IMR-90 (cell line): Measurements from ENCODE around the gene KRTAP10-3. TPM values are rescaled to one million over a fixed set of nuclear protein-coding genes. Genes with fewer than 3 reads are reported as not detected.

Experiments used
- ATAC-seq: fragments of 200-7000 bp; cut with Tn5 transposase; 2 replicates; pipeline ENCODE4 v1.9.1; 2020; ENCODE audit warnings: low read depth, mild to moderate bottlenecking, moderate library complexity
- BruUV-seq: library from RNA; stranded (reverse); fragments of 400-500 nt; replicated peaks from 2 replicates; lab custom pipeline; 2021; lab: Mats Ljungman, UMichigan
- CTCF ChIA-PET: fragments of 300-600 bp; formaldehyde crosslinking; extraction: SDS; loops from one replicate; lab custom pipeline; 2021; ENCODE audit warnings: antibody characterized with exemption; lab: Yijun Ruan, JAX
- POLR2A ChIA-PET: fragments of 300-600 bp; sonication (Branson Sonifier 250); formaldehyde crosslinking; loops from one replicate; lab custom pipeline; 2022; ENCODE audit warnings: antibody characterized with exemption; ENCODE audit not compliant: unreplicated experiment; lab: Charles Lee
- DNase-seq: peaks from one replicate; pipeline ENCODE4 v3.0.0; 2013
- H2AFZ ChIP-seq: replicated peaks from 2 replicates; pipeline ENCODE3; 2013; ENCODE audit warnings: low read length, mild to moderate bottlenecking; ENCODE audit not compliant: poor library complexity
- H2AK5ac ChIP-seq: 2 replicates; pipeline ENCODE4 v1.6.1; 2013; ENCODE audit warnings: low read depth, low read length, inconsistent platforms
- H2AK9ac ChIP-seq: replicated peaks from 2 replicates; pipeline ENCODE3; 2013; ENCODE audit warnings: mild to moderate bottlenecking, low read depth, low read length, moderate library complexity; ENCODE audit not compliant: poor library complexity
- H2BK120ac ChIP-seq: 2 replicates; pipeline ENCODE4 v1.6.1; 2013; ENCODE audit warnings: low read depth, low read length, inconsistent platforms
- H2BK15ac ChIP-seq: 3 replicates; pipeline ENCODE4 v1.6.1; 2013; ENCODE audit warnings: low read depth, low read length, inconsistent platforms
- H2BK20ac ChIP-seq: 2 replicates; pipeline ENCODE4 v1.6.1; 2013; ENCODE audit warnings: low read depth, mild to moderate bottlenecking, inconsistent platforms, low read length, moderate library complexity
- H2BK5ac ChIP-seq: 2 replicates; pipeline ENCODE4 v1.6.1; 2013; ENCODE audit warnings: mild to moderate bottlenecking, low read depth, low read length, inconsistent platforms; ENCODE audit not compliant: poor library complexity, severe bottlenecking
- H3K14ac ChIP-seq: replicated peaks from 2 replicates; pipeline ENCODE4 v1.6.1; 2013; ENCODE audit warnings: low read depth, low read length, inconsistent platforms
- H3K18ac ChIP-seq: 2 replicates; pipeline ENCODE4 v1.6.1; 2013; ENCODE audit warnings: low read depth, low read length, control low read depth
- H3K23ac ChIP-seq: 2 replicates; pipeline ENCODE4 v1.6.1; 2013; ENCODE audit warnings: low read depth, low read length, inconsistent platforms
- H3K27ac ChIP-seq: 2 replicates; pipeline ENCODE4 v1.5.1; 2013; ENCODE audit warnings: mild to moderate bottlenecking, control low read depth, low read length; ENCODE audit not compliant: insufficient read depth
- H3K27me3 ChIP-seq: 2 replicates; pipeline ENCODE4 v1.6.1; 2013; ENCODE audit warnings: low read length; ENCODE audit not compliant: control insufficient read depth, insufficient read depth
- H3K36me3 ChIP-seq: 2 replicates; pipeline ENCODE4 v1.6.1; 2013; ENCODE audit warnings: low read length, mixed read lengths; ENCODE audit not compliant: control insufficient read depth, insufficient read depth
- H3K4ac ChIP-seq: 2 replicates; pipeline ENCODE4 v1.6.1; 2013; ENCODE audit warnings: low read depth, low read length, inconsistent platforms
- H3K4me1 ChIP-seq: 2 replicates; pipeline ENCODE4 v1.6.1; 2013; ENCODE audit warnings: low read length, mixed read lengths; ENCODE audit not compliant: control insufficient read depth, insufficient read depth
- H3K4me2 ChIP-seq: 2 replicates; pipeline ENCODE4 v1.6.1; 2013; ENCODE audit warnings: low read depth, mild to moderate bottlenecking, control low read depth, low read length, moderate library complexity
- H3K4me3 ChIP-seq: 2 replicates; pipeline ENCODE4 v1.5.1; 2013; ENCODE audit warnings: low read depth, mild to moderate bottlenecking, control low read depth, low read length, moderate library complexity; ENCODE audit not compliant: insufficient read depth
- H3K56ac ChIP-seq: 2 replicates; pipeline ENCODE4 v1.6.1; 2013; ENCODE audit warnings: low read length, inconsistent platforms; ENCODE audit not compliant: insufficient read depth; ENCODE audit errors: extremely low read depth
- H3K79me1 ChIP-seq, 2 experiments: 2 replicates each; pipeline ENCODE4 v1.6.1; 2013; ENCODE audit warnings: low read length in 2 of 2, inconsistent platforms in 1 of 2, low read depth in 1 of 2
- H3K9ac ChIP-seq: 2 replicates; pipeline ENCODE4 v1.6.1; 2013; ENCODE audit warnings: low read depth, low read length, control low read depth
- H3K9me1 ChIP-seq: 2 replicates; pipeline ENCODE4 v1.6.1; 2013; ENCODE audit warnings: low read length, inconsistent platforms; ENCODE audit not compliant: insufficient read depth
- H3K9me3 ChIP-seq: 2 replicates; pipeline ENCODE4 v1.6.1; 2013; ENCODE audit warnings: low read length; ENCODE audit not compliant: control insufficient read depth, insufficient read depth
- H4K20me1 ChIP-seq: 2 replicates; pipeline ENCODE4 v1.6.1; 2013; ENCODE audit warnings: low read length, inconsistent platforms; ENCODE audit not compliant: insufficient read depth
- H4K5ac ChIP-seq: 2 replicates; pipeline ENCODE4 v1.6.1; 2013; ENCODE audit warnings: mild to moderate bottlenecking, low read depth, low read length, control low read depth
- H4K8ac ChIP-seq, 2 experiments: 2 replicates each; pipeline ENCODE4 v1.6.1; 2013; ENCODE audit warnings: low read depth in 2 of 2, low read length in 2 of 2, control low read depth in 1 of 2, inconsistent platforms in 1 of 2
- H4K91ac ChIP-seq: 2 replicates; pipeline ENCODE4 v1.6.1; 2013; ENCODE audit warnings: low read depth, low read length, inconsistent platforms; ENCODE audit not compliant: insufficient read depth
- BHLHE40 ChIP-seq: fragments of 150-350 bp; IDR thresholded peaks from 2 replicates; pipeline ENCODE4 v1.6.1; 2016; ENCODE audit warnings: mild to moderate bottlenecking, low read depth, low read length
- CEBPB ChIP-seq: IDR thresholded peaks from 2 replicates; pipeline ENCODE4 v1.6.1; 2012; ENCODE audit warnings: low read depth, low read length, improper control_type of control experiment
- CHD1 ChIP-seq: IDR thresholded peaks from 2 replicates; pipeline ENCODE4 v1.6.1; 2012; ENCODE audit warnings: low read depth, low read length, improper control_type of control experiment
- ELK1 ChIP-seq: fragments of 150-350 bp; IDR thresholded peaks from 2 replicates; pipeline ENCODE4 v1.6.1; 2016; ENCODE audit warnings: low read depth, mild to moderate bottlenecking, low read length, moderate library complexity, borderline replicate concordance
- FOS ChIP-seq: fragments of 150-350 bp; IDR thresholded peaks from 2 replicates; pipeline ENCODE4 v1.6.1; 2016; ENCODE audit warnings: low read depth, low read length
- MAFK ChIP-seq: IDR thresholded peaks from 2 replicates; pipeline ENCODE4 v1.6.1; 2012; ENCODE audit warnings: low read depth, low read length, improper control_type of control experiment
- MAZ ChIP-seq: IDR thresholded peaks from 2 replicates; pipeline ENCODE4 v1.6.1; 2012; ENCODE audit warnings: low read depth, mild to moderate bottlenecking, low read length, improper control_type of control experiment, moderate library complexity, borderline replicate concordance
- MXI1 ChIP-seq: IDR thresholded peaks from 2 replicates; pipeline ENCODE4 v1.6.1; 2012; ENCODE audit warnings: low read depth, mild to moderate bottlenecking, low read length, moderate library complexity, borderline replicate concordance
- NFE2L2 ChIP-seq: fragments of 150-350 bp; IDR thresholded peaks from 2 replicates; pipeline ENCODE4 v1.6.1; 2016; ENCODE audit warnings: low read depth, mild to moderate bottlenecking, low read length
- POLR2A ChIP-seq: IDR thresholded peaks from 2 replicates; pipeline ENCODE4 v1.6.1; 2012; ENCODE audit warnings: mild to moderate bottlenecking, low read depth, low read length
- RAD21 ChIP-seq: IDR thresholded peaks from 2 replicates; pipeline ENCODE4 v1.6.1; 2012; ENCODE audit warnings: low read length, improper control_type of control experiment
- RCOR1 ChIP-seq: IDR thresholded peaks from 2 replicates; pipeline ENCODE4 v1.6.1; 2012; ENCODE audit warnings: mild to moderate bottlenecking, low read length, improper control_type of control experiment; ENCODE audit not compliant: insufficient replicate concordance
- RFX5 ChIP-seq: IDR thresholded peaks from 2 replicates; pipeline ENCODE4 v1.8.0; 2012; ENCODE audit warnings: low read depth, mild to moderate bottlenecking, low read length, moderate library complexity
- SMC3 ChIP-seq: fragments of 150-350 bp; IDR thresholded peaks from 2 replicates; pipeline ENCODE4 v1.6.1; 2016; ENCODE audit warnings: low read depth, mild to moderate bottlenecking, antibody characterized with exemption, low read length, moderate library complexity
- USF2 ChIP-seq: fragments of 150-350 bp; IDR thresholded peaks from 2 replicates; pipeline ENCODE4 v1.6.1; 2017; ENCODE audit warnings: mild to moderate bottlenecking, antibody characterized with exemption, low read length, low read depth
- WGBS, 2 experiments: methylation state at CpG; one replicate each; pipeline versions ENCODE4 v1.1.5 to v1.1.7; 2013; ENCODE audit warnings: missing lambda C conversion rate in 2 of 2; ENCODE audit not compliant: insufficient read length in 1 of 2; ENCODE audit errors: extremely low coverage in 2 of 2; 5-methylcytosine and 5-hydroxymethylcytosine counted together
- dilution Hi-C: fragments of 300-500 bp; cut with HindIII; formaldehyde crosslinking; loops from one replicate; pipeline ENCODE4 v1.14.3; 2018; ENCODE audit warnings: low sequenced_read_pairs; ENCODE audit not compliant: unreplicated experiment
- in situ Hi-C: fragments of 300-500 bp; cut with MboI; formaldehyde crosslinking; loops from 3 replicates; pipeline ENCODE4 v1.14.3; 2019; ENCODE audit warnings: low sequenced_read_pairs, inconsistent platforms, mixed read lengths
- intact Hi-C: fragments of 100-400 bp; cut with micrococcal nuclease; formaldehyde crosslinking; loops from 2 replicates; pipeline ENCODE4 v1.10.0; 2022
- polyA plus RNA-seq, 3 experiments: library from polyadenylated mRNA; depleted of rRNA; stranded (reverse); fragments of >200 nt; gene quantifications; 2 replicates each; pipeline ENCODE4 v1.2.3, GENCODE V29; 2012; ENCODE audit warnings: low replicate concordance in 1 of 3
- total RNA-seq: library from RNA; depleted of rRNA; stranded (reverse); fragments of >200 nt; gene quantifications from 2 replicates; pipeline ENCODE4 v1.2.3, GENCODE V29; 2012

Gene KRTAP10-3
- total and polyA plus RNA-seq, 2 of the 4 experiments (the other 2 are of a cell fraction): not detected

GRCh38 chr21:44568667-44569556, 10.3 kb upstream of the KRTAP10-3 start:
- Histone ChIP-seq H3K23ac (no peak overlapping the region), H3K14ac (no peak overlapping the region), H4K8ac (no peak overlapping the region), H2BK120ac (no peak overlapping the region), H4K91ac (no peak overlapping the region), H2AFZ (no peak overlapping the region), H2BK15ac (no peak overlapping the region), H3K9me1 (no peaks in the 10 kb centered on the region), H3K4ac (no peak overlapping the region), H3K9me3 (peaks cover 4% of the 10 kb centered on the region), H2AK9ac (no peak overlapping the region), H4K20me1 (no peaks in the 10 kb centered on the region), H2BK20ac (no peak overlapping the region), H3K27ac (no peak overlapping the region), H3K27me3 (peaks cover 3% of the 10 kb centered on the region; the same call in 1 of the 2 replicates), H3K4me1 (no peaks in the 10 kb centered on the region), H3K9ac (no peak overlapping the region), H2BK5ac (no peak overlapping the region), H2AK5ac (no peak overlapping the region), H3K79me1 (no peaks in the 10 kb centered on the region), H3K36me3 (no peaks in the 10 kb centered on the region), H3K56ac (no peak overlapping the region), H3K4me3 (no peak overlapping the region), H3K4me2 (no peak overlapping the region), H3K18ac (no peak overlapping the region), H4K5ac (no peak overlapping the region)
- POLR2A ChIA-PET: no interaction called here
- CTCF ChIA-PET: no interaction called here
- ATAC-seq: no peak
- no TSS peak for BruUV-seq
- WGBS, 2 experiments: 68% methylated on average over 18 of the region's 27 CpGs; no CpG with 5 or more reads in 1 of the 2 experiments
- dilution Hi-C loops: no loop called here
- in situ Hi-C loops: no loop called here
- DNase-seq: no peak
- intact Hi-C loops: no loop called here
- TF ChIP-seq MAFK (no peak), NFE2L2 (no peak), CEBPB (no peak), CHD1 (no peak), ELK1 (no peak), RCOR1 (no peak), MAZ (no peak), POLR2A (no peak), SMC3 (no peak), BHLHE40 (no peak), RAD21 (no peak), RFX5 (no peak), USF2 (no peak), FOS (no peak), MXI1 (no peak)
